Measurements from ENCODE around the gene CDC16.
"Not testable (repeated sequence)": the region's sequence is repeated elsewhere in the genome, so short reads cannot be mapped to it uniquely, and the experiment has no call there.

CDC16 gene, protein sequence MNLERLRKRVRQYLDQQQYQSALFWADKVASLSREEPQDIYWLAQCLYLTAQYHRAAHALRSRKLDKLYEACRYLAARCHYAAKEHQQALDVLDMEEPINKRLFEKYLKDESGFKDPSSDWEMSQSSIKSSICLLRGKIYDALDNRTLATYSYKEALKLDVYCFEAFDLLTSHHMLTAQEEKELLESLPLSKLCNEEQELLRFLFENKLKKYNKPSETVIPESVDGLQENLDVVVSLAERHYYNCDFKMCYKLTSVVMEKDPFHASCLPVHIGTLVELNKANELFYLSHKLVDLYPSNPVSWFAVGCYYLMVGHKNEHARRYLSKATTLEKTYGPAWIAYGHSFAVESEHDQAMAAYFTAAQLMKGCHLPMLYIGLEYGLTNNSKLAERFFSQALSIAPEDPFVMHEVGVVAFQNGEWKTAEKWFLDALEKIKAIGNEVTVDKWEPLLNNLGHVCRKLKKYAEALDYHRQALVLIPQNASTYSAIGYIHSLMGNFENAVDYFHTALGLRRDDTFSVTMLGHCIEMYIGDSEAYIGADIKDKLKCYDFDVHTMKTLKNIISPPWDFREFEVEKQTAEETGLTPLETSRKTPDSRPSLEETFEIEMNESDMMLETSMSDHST

DNA sequence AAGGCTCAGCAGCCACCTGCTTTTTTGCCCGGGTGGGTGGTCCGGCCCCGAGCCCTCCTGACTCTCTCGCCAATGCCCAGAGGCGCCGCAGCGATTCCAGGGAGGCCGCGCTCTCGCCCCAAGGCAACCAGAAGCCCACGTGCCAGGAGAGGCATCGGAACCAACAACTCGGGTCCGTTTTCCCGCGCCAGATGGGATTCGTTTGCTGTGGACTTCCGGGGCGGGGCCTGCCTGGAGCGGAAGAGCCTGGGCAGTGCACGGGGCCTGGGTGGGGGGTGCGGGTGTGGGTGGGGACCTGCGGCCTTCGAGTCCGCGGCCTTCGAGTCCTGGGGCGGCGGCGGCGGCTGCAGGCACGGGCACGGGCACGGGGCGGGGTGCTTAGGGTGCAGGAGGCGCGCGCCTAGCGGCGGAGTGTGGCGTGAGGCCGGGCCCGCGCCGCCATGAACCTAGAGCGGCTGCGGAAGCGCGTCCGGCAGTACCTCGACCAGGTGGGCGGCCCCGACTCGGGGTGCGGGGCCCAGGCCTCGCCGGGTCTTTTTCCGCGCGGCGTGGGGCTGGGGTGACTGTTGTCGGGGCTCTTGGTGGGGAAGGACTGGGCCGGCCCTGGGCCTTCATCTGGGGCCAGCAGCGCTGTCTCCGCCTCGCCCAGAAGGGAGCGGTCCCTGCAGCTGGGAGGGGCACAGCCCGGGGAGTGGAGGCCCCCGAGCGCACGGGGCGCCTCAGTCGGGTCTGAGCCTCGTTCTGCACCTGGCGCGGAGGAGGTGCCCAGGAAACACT, at the start of gene CDC16:
Gene CDC16, plus strand, starts transcription at position 253 of the 777 bp plus-strand sequence. Its CDS starts 188 bp downstream, at position 441.
- Histone ChIP-seq H3K9ac (ENCODE audit: low read depth in 1 of 2, low read length in 2 of 2) (peak within 1 kb of the TSS; percentile 74 to 80), H3K27ac (ENCODE audit: low read depth in 2 of 2, low read length in 2 of 2) (peak within 1 kb of the TSS; percentile 91 to 92), H3K9me3 (ENCODE audit: control insufficient read depth in 2 of 2, low read length in 2 of 2) (no peaks in the 10 kb centered on the region), H3K4me3 (ENCODE audit: low read length in 2 of 2) (peak within 1 kb of the TSS; percentile 72 to 86), H3K36me3 (ENCODE audit: control insufficient read depth in 2 of 2, insufficient read depth in 2 of 2, low read length in 2 of 2) (peaks cover 23 to 31% of the 10 kb centered on the region in 2 donors), H3K4me1 (ENCODE audit: control insufficient read depth in 2 of 2, insufficient read depth in 2 of 2, low read length in 2 of 2) (peaks cover 0 to 7% of the 10 kb centered on the region in 2 donors), H3K27me3 (ENCODE audit: control insufficient read depth in 2 of 2, insufficient read depth in 2 of 2, low read length in 2 of 2) (peaks cover 0 to 9% of the 10 kb centered on the region in 2 donors)

DNA sequence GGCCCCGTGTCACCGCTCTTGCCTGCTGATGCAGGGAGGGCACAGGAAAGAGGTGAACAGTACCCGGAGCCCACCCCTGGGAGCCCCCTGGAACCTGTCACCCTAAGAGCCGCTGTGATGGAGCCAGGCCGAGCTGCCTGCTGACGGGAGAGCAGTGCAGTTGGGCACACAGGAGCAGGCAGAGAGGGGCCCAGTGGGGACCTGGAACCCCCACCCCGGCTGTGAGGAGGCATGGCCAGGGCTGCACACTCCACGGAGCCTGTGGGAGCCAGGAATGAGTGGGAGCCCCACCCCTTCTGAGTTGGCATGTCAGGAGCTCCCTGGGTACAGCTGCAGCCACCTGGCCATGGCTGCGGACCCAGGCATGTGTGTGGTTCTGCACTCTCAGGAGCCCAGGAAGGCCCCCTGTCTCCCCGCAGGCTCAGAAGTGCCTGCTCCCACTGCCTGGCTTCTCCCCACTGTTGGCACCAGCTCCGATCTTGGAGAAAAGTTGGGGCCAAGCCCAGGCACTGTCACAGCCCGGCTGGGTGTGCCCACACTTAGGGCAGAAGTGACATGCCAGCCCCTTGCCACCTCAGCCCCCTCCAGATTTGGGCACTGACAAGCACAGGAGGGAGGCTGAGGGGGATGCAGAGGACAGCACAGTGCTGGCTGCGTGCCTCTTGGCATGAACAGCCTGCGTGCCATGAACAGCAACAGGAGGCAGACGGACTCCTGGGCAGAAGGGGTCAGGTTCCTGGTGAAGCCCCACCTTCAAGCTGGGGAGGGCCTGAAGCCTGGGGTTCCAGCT, 49.3 kb upstream of the CDC16 start:
- H3K27ac ChIP-seq (ENCODE audit: low read depth in 2 of 2, low read length in 2 of 2) = no peak overlapping the region
- peaks cover 0 to 3% of the 10 kb centered on the region in 2 donors for H3K9me3 ChIP-seq (ENCODE audit: control insufficient read depth in 2 of 2, low read length in 2 of 2)
- no peak overlapping the region for H3K4me3 ChIP-seq (ENCODE audit: low read length in 2 of 2)
- no peaks in the 10 kb centered on the region for H3K27me3 ChIP-seq (ENCODE audit: control insufficient read depth in 2 of 2, insufficient read depth in 2 of 2, low read length in 2 of 2)
- H3K4me1 ChIP-seq (ENCODE audit: control insufficient read depth in 2 of 2, insufficient read depth in 2 of 2, low read length in 2 of 2) = no peaks in the 10 kb centered on the region
- H3K9ac ChIP-seq (ENCODE audit: low read depth in 1 of 2, low read length in 2 of 2) = no peak overlapping the region
- H3K36me3 ChIP-seq (ENCODE audit: control insufficient read depth in 2 of 2, insufficient read depth in 2 of 2, low read length in 2 of 2) = no peaks in the 10 kb centered on the region

DNA sequence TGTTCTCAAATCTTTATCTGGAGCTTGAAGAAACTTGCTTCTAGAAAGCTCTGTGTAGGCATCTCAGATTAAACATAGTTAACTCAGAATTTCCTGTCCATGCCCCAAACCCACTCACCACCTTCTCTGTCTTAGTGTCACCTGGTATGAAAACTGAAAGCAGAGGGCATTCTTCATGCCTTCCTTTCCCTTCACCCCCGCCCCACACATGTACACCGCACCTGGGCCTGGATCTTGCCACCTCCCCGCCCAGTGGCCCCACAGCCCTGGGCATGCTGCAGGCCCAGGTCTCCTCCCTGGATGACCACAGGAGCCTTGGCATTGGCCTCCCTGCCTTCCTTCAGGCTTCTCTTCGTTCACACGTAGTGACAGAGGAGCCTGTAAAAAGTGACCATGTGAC, 39.8 kb upstream of the CDC16 start:
- Histone ChIP-seq H3K4me1 (ENCODE audit: control insufficient read depth in 2 of 2, insufficient read depth in 2 of 2, low read length in 2 of 2) (no peaks in the 10 kb centered on the region), H3K9ac (ENCODE audit: low read depth in 1 of 2, low read length in 2 of 2) (no peak overlapping the region), H3K9me3 (ENCODE audit: control insufficient read depth in 2 of 2, low read length in 2 of 2) (no peaks in the 10 kb centered on the region), H3K36me3 (ENCODE audit: control insufficient read depth in 2 of 2, insufficient read depth in 2 of 2, low read length in 2 of 2) (no peaks in the 10 kb centered on the region), H3K27me3 (ENCODE audit: control insufficient read depth in 2 of 2, insufficient read depth in 2 of 2, low read length in 2 of 2) (no peaks in the 10 kb centered on the region), H3K4me3 (ENCODE audit: low read length in 2 of 2) (no peak overlapping the region), H3K27ac (ENCODE audit: low read depth in 2 of 2, low read length in 2 of 2) (no peak overlapping the region)

DNA sequence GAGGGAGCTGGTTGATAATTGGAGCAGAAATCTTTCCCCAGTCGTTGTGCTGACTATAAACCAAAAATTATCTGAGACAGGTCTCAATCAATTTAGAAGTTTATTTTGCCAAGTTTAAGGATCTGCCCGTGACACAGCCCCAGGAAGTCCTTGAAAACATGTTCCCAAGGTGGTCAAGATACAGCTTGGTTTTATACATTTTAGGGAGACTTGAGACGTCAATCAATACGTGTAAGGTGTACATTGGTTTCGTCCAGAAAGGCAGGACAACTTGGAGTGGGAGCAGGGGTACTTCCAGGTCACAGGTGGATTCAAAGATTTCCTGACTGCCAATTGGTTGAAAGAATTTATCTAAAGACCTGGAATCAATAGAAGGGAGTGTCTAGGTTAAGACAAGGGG, 38.1 kb upstream of the CDC16 start:
- H3K9me3 ChIP-seq (ENCODE audit: control insufficient read depth in 2 of 2, low read length in 2 of 2) = no peaks in the 10 kb centered on the region
- H3K27me3 ChIP-seq (ENCODE audit: control insufficient read depth in 2 of 2, insufficient read depth in 2 of 2, low read length in 2 of 2) = peaks cover 0 to 2% of the 10 kb centered on the region in 2 donors
- H3K36me3 ChIP-seq (ENCODE audit: control insufficient read depth in 2 of 2, insufficient read depth in 2 of 2, low read length in 2 of 2) = no peaks in the 10 kb centered on the region
- H3K4me1 ChIP-seq (ENCODE audit: control insufficient read depth in 2 of 2, insufficient read depth in 2 of 2, low read length in 2 of 2) = no peaks in the 10 kb centered on the region
- H3K4me3 ChIP-seq (ENCODE audit: low read length in 2 of 2) = no peak overlapping the region
- H3K27ac ChIP-seq (ENCODE audit: low read depth in 2 of 2, low read length in 2 of 2) = no peak overlapping the region
- no peak overlapping the region for H3K9ac ChIP-seq (ENCODE audit: low read depth in 1 of 2, low read length in 2 of 2)

DNA sequence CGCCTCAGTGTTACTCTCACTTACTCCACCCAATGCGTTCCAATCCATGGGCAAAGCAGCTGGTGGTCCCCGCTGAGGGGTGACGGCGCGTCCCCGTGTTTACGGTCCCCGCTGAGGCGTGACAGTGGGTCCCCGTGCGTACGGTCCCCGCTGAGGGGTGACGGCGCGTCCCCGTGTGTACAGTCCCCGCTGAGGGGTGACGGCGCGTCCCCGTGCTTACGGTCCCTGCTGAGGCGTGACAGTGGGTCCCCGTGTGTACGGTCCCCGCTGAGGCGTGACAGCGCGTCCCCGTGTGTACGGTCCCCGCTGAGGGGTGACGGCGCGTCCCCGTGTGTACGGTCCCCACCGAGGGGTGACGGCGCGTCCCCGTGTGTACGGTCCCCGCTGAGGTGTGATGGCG, 36.1 kb upstream of the CDC16 start:
- Histone ChIP-seq H3K27me3 (ENCODE audit: control insufficient read depth in 2 of 2, insufficient read depth in 2 of 2, low read length in 2 of 2) (peaks cover 0 to 2% of the 10 kb centered on the region in 2 donors), H3K4me3 (ENCODE audit: low read length in 2 of 2) (no peak overlapping the region), H3K27ac (ENCODE audit: low read depth in 2 of 2, low read length in 2 of 2) (no peak overlapping the region), H3K36me3 (ENCODE audit: control insufficient read depth in 2 of 2, insufficient read depth in 2 of 2, low read length in 2 of 2) (no peaks in the 10 kb centered on the region), H3K9me3 (ENCODE audit: control insufficient read depth in 2 of 2, low read length in 2 of 2) (no peaks in the 10 kb centered on the region), H3K9ac (ENCODE audit: low read depth in 1 of 2, low read length in 2 of 2) (no peak overlapping the region), H3K4me1 (ENCODE audit: control insufficient read depth in 2 of 2, insufficient read depth in 2 of 2, low read length in 2 of 2) (no peaks in the 10 kb centered on the region)

DNA sequence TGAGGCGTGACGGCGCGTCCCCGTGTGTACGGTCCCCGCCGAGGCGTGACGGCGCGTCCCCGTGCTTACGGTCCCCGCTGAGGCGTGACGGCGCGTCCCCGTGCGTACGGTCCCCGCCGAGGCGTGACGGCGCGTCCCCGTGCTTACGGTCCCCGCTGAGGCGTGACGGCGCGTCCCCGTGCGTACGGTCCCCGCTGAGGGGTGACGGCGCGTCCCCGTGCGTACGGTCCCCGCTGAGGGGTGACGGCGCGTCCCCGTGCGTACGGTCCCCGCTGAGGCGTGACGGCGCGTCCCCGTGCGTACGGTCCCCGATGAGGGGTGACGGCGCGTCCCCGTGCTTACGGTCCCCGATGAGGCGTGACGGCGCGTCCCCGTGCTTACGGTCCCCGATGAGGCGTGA, 35.2 kb upstream of the CDC16 start:
- H3K36me3 ChIP-seq (ENCODE audit: control insufficient read depth in 2 of 2, insufficient read depth in 2 of 2, low read length in 2 of 2); H3K27ac ChIP-seq (ENCODE audit: low read depth in 2 of 2, low read length in 2 of 2); H3K9ac ChIP-seq (ENCODE audit: low read depth in 1 of 2, low read length in 2 of 2); H3K27me3 ChIP-seq (ENCODE audit: control insufficient read depth in 2 of 2, insufficient read depth in 2 of 2, low read length in 2 of 2); H3K4me3 ChIP-seq (ENCODE audit: low read length in 2 of 2); H3K9me3 ChIP-seq (ENCODE audit: control insufficient read depth in 2 of 2, low read length in 2 of 2); H3K4me1 ChIP-seq (ENCODE audit: control insufficient read depth in 2 of 2, insufficient read depth in 2 of 2, low read length in 2 of 2): not testable (repeated sequence)

DNA sequence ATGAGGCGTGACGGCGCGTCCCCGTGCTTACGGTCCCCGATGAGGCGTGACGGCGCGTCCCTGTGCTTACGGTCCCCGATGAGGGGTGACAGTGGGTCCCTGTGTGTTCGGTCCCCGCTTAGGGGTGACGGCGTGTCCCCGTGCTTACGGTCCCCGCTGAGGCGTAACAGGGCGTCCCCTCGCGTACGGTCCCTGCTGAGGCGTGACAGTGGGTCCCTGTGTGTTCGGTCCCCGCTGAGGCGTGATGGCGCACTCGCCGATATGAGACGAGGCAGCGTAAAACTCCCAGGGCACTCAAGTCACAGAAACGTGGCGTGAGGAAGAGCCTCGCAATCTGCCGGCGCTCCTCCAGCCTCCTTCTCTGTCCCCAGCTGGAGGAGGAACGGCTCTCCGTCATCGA, 34.7 kb upstream of the CDC16 start:
- no peaks in the 10 kb centered on the region for H3K4me1 ChIP-seq (ENCODE audit: control insufficient read depth in 2 of 2, insufficient read depth in 2 of 2, low read length in 2 of 2)
- no peak overlapping the region for H3K27ac ChIP-seq (ENCODE audit: low read depth in 2 of 2, low read length in 2 of 2)
- peaks cover 0 to 2% of the 10 kb centered on the region in 2 donors for H3K27me3 ChIP-seq (ENCODE audit: control insufficient read depth in 2 of 2, insufficient read depth in 2 of 2, low read length in 2 of 2)
- no peaks in the 10 kb centered on the region for H3K36me3 ChIP-seq (ENCODE audit: control insufficient read depth in 2 of 2, insufficient read depth in 2 of 2, low read length in 2 of 2)
- no peak overlapping the region for H3K4me3 ChIP-seq (ENCODE audit: low read length in 2 of 2)
- H3K9ac ChIP-seq (ENCODE audit: low read depth in 1 of 2, low read length in 2 of 2) = no peak overlapping the region
- no peaks in the 10 kb centered on the region for H3K9me3 ChIP-seq (ENCODE audit: control insufficient read depth in 2 of 2, low read length in 2 of 2)

DNA sequence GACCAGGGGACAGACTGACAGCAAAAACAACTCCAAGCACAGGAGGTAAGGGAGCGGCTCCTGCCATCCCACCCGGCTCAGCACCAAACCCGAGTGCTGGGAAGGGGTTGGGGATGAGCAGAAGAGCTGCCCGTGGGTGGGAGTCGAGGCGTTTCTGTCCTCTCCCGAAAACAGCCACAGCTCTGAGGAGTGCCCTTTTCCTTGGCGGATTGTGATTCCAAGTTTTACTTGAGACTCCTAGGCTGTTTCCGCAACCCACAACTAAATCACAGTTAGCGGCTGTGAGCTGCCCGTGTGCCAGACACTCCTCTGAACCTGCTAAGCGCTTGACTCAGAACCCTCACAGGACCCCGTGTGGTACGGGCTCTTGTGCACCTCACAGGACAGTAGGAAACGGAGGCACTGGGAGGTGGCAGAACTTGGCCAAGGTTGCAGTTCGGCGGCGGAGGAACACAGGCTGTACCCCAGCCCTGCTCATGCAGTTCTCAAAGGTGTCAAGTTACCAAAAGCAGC, 34.2 kb upstream of the CDC16 start:
- H3K27me3 ChIP-seq (ENCODE audit: control insufficient read depth in 2 of 2, insufficient read depth in 2 of 2, low read length in 2 of 2) = peaks cover 0 to 2% of the 10 kb centered on the region in 2 donors
- no peaks in the 10 kb centered on the region for H3K9me3 ChIP-seq (ENCODE audit: control insufficient read depth in 2 of 2, low read length in 2 of 2)
- no peak overlapping the region for H3K27ac ChIP-seq (ENCODE audit: low read depth in 2 of 2, low read length in 2 of 2)
- H3K4me3 ChIP-seq (ENCODE audit: low read length in 2 of 2) = no peak overlapping the region
- H3K9ac ChIP-seq (ENCODE audit: low read depth in 1 of 2, low read length in 2 of 2) = no peak overlapping the region
- H3K36me3 ChIP-seq (ENCODE audit: control insufficient read depth in 2 of 2, insufficient read depth in 2 of 2, low read length in 2 of 2) = no peaks in the 10 kb centered on the region
- H3K4me1 ChIP-seq (ENCODE audit: control insufficient read depth in 2 of 2, insufficient read depth in 2 of 2, low read length in 2 of 2) = no peaks in the 10 kb centered on the region

DNA sequence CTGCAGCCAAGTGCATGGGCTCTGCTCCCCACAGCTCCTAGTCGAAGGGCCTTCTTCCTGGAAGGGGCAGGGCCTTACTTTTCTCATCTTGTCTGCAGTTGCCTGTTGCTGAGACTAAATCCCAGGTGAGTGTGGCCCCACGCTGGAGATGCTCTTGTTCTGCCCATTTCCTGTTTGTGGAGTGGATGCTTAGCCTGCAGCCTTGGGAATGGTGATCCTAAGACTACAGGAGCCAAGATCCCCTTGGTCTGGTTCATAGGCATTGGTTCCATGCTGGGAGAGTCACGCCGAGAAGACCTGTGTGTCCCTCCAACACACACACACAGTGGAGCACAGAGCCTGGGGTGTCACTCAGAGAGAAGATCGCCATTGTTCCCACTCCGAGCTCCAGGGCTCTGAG, 32.1 kb upstream of the CDC16 start:
- H3K27me3 ChIP-seq (ENCODE audit: control insufficient read depth in 2 of 2, insufficient read depth in 2 of 2, low read length in 2 of 2) = peaks cover 0 to 2% of the 10 kb centered on the region in 2 donors
- H3K9ac ChIP-seq (ENCODE audit: low read depth in 1 of 2, low read length in 2 of 2) = no peak overlapping the region
- no peaks in the 10 kb centered on the region for H3K36me3 ChIP-seq (ENCODE audit: control insufficient read depth in 2 of 2, insufficient read depth in 2 of 2, low read length in 2 of 2)
- no peak overlapping the region for H3K4me3 ChIP-seq (ENCODE audit: low read length in 2 of 2)
- H3K4me1 ChIP-seq (ENCODE audit: control insufficient read depth in 2 of 2, insufficient read depth in 2 of 2, low read length in 2 of 2) = no peaks in the 10 kb centered on the region
- H3K9me3 ChIP-seq (ENCODE audit: control insufficient read depth in 2 of 2, low read length in 2 of 2) = no peaks in the 10 kb centered on the region
- H3K27ac ChIP-seq (ENCODE audit: low read depth in 2 of 2, low read length in 2 of 2) = no peak overlapping the region

All from mucosa of rectum (tissue), 2 donors.